WTC11 (cell line): ENCODE data around the gene FBXL7. TPM values are rescaled to one million over a fixed set of nuclear protein-coding genes. Genes with fewer than 3 reads are reported as not detected.

Experiments used
- ATAC-seq: fragments of 200-7000 bp; cut with Tn5 transposase; 2 replicates; pipeline ENCODE4 v1.10.0; 2021; ENCODE audit warnings: mild to moderate bottlenecking, moderate library complexity
- CTCF ChIA-PET: fragments of 300-600 bp; sonication (Branson Sonifier 250); formaldehyde crosslinking; loops from one replicate; lab custom pipeline; 2021; ENCODE audit warnings: antibody characterized with exemption; lab: Charles Lee
- POLR2A ChIA-PET: fragments of 350-600 bp; sonication (Branson Sonifier 250); formaldehyde crosslinking; loops from one replicate; lab custom pipeline; 2021; ENCODE audit warnings: antibody characterized with exemption; lab: Charles Lee
- DNase-seq: peaks from one replicate; pipeline ENCODE4 v3.0.0; 2021; ENCODE audit warnings: low spot score
- H3K27ac Mint-ChIP-seq: 2 replicates; pipeline ENCODE4 v1.8.0; 2021; ENCODE audit warnings: mixed read lengths
- H3K27me3 Mint-ChIP-seq: 2 replicates; pipeline ENCODE4 v1.8.0; 2021; ENCODE audit warnings: low read depth, mild to moderate bottlenecking, moderate library complexity, mixed read lengths
- H3K36me3 Mint-ChIP-seq: 2 replicates; pipeline ENCODE4 v1.8.0; 2021; ENCODE audit warnings: mixed read lengths
- H3K4me1 Mint-ChIP-seq: 2 replicates; pipeline ENCODE4 v1.8.0; 2022; ENCODE audit warnings: mixed read lengths
- H3K4me3 Mint-ChIP-seq: 2 replicates; pipeline ENCODE4 v1.8.0; 2021; ENCODE audit warnings: mild to moderate bottlenecking, moderate library complexity, mixed read lengths
- H3K9me3 Mint-ChIP-seq: 2 replicates; pipeline ENCODE4 v1.8.0; 2021; ENCODE audit warnings: mixed read lengths
- ATF1 ChIP-seq: sonication (generic); formaldehyde crosslinking; IDR thresholded peaks from 2 replicates; pipeline ENCODE4 v1.8.1; 2023; ENCODE audit warnings: mild to moderate bottlenecking, moderate library complexity, missing genetic modification reagents
- ATF2 ChIP-seq: sonication (generic); formaldehyde crosslinking; IDR thresholded peaks from 2 replicates; pipeline ENCODE4 v1.8.1; 2022; ENCODE audit warnings: low read depth, missing genetic modification reagents, borderline replicate concordance
- ATF3 ChIP-seq: sonication (generic); formaldehyde crosslinking; conservative IDR thresholded peaks from 2 replicates; pipeline ENCODE4 v1.8.1; 2022; ENCODE audit warnings: mild to moderate bottlenecking, missing genetic modification reagents
- ATF6 ChIP-seq: sonication (generic); formaldehyde crosslinking; IDR thresholded peaks from 2 replicates; pipeline ENCODE4 v1.8.1; 2023; ENCODE audit warnings: mild to moderate bottlenecking, missing genetic modification reagents
- CREM ChIP-seq: sonication (generic); formaldehyde crosslinking; IDR thresholded peaks from 2 replicates; pipeline ENCODE4 v1.8.1; 2022; ENCODE audit warnings: mild to moderate bottlenecking, missing genetic modification reagents, moderate library complexity
- CTCF ChIP-seq: fragments of 200-600 bp; IDR thresholded peaks from 2 replicates; pipeline ENCODE4 v1.8.0; 2022; ENCODE audit warnings: antibody characterized with exemption
- ELF4 ChIP-seq: sonication (generic); formaldehyde crosslinking; IDR thresholded peaks from 2 replicates; pipeline ENCODE4 v1.8.1; 2022; ENCODE audit warnings: low read depth, mild to moderate bottlenecking, moderate library complexity, missing genetic modification reagents
- FOXK1 ChIP-seq: sonication (generic); formaldehyde crosslinking; IDR thresholded peaks from 2 replicates; pipeline ENCODE4 v1.8.0; 2022; ENCODE audit warnings: mild to moderate bottlenecking, moderate library complexity, missing genetic modification reagents
- FOXP1 ChIP-seq: sonication (generic); formaldehyde crosslinking; IDR thresholded peaks from 2 replicates; pipeline ENCODE4 v1.8.0; 2022; ENCODE audit warnings: missing genetic modification reagents, mild to moderate bottlenecking, moderate library complexity, borderline replicate concordance
- GABPB1 ChIP-seq: sonication (generic); formaldehyde crosslinking; IDR thresholded peaks from 2 replicates; pipeline ENCODE4 v1.8.1; 2023; ENCODE audit warnings: mild to moderate bottlenecking, missing genetic modification reagents
- HMGA2 ChIP-seq: fragments of 250-450 bp; sonication (Bioruptor Pico); IDR thresholded peaks from 2 replicates; pipeline ENCODE4 v1.4.0; 2021; ENCODE audit warnings: mild to moderate bottlenecking, moderate library complexity
- JAZF1 ChIP-seq: fragments of 250-450 bp; sonication (Bioruptor Pico); IDR thresholded peaks from 2 replicates; pipeline ENCODE4 v1.9.0; 2021; ENCODE audit warnings: moderate library complexity, mild to moderate bottlenecking, inconsistent platforms
- MXD4 ChIP-seq: fragments of 250-450 bp; sonication (Bioruptor Pico); IDR thresholded peaks from 2 replicates; pipeline ENCODE4 v1.8.0; 2021; ENCODE audit warnings: mild to moderate bottlenecking, moderate library complexity, borderline replicate concordance
- NFE2L1 ChIP-seq: sonication (generic); formaldehyde crosslinking; IDR thresholded peaks from 2 replicates; pipeline ENCODE4 v1.8.1; 2023; ENCODE audit warnings: missing genetic modification reagents
- NFYB ChIP-seq: sonication (generic); formaldehyde crosslinking; conservative IDR thresholded peaks from 2 replicates; pipeline ENCODE4 v1.8.0; 2022; ENCODE audit warnings: low read depth, missing genetic modification reagents
- NR1H2 ChIP-seq: sonication (generic); formaldehyde crosslinking; IDR thresholded peaks from 2 replicates; pipeline ENCODE4 v1.9.0; 2021; ENCODE audit warnings: mild to moderate bottlenecking, moderate library complexity, missing genetic modification reagents
- NR3C1 ChIP-seq: sonication (generic); formaldehyde crosslinking; conservative IDR thresholded peaks from 2 replicates; pipeline ENCODE4 v1.8.1; 2023; ENCODE audit warnings: low read depth, mild to moderate bottlenecking, missing genetic modification reagents
- PREB ChIP-seq: sonication (generic); formaldehyde crosslinking; IDR thresholded peaks from 2 replicates; pipeline ENCODE4 v1.8.1; 2022; ENCODE audit warnings: mild to moderate bottlenecking, missing genetic modification reagents, moderate library complexity, borderline replicate concordance
- PRRX2 ChIP-seq: fragments of 250-450 bp; sonication (Bioruptor Pico); IDR thresholded peaks from 2 replicates; pipeline ENCODE4 v1.8.0; 2021; ENCODE audit warnings: mild to moderate bottlenecking
- RORB ChIP-seq: fragments of 250-450 bp; sonication (Bioruptor Pico); IDR thresholded peaks from 2 replicates; pipeline ENCODE4 v1.9.0; 2021; ENCODE audit warnings: mild to moderate bottlenecking
- SMAD4 ChIP-seq: sonication (generic); formaldehyde crosslinking; IDR thresholded peaks from 2 replicates; pipeline ENCODE4 v1.8.0; 2022; ENCODE audit warnings: mild to moderate bottlenecking, missing genetic modification reagents
- TEAD4 ChIP-seq: sonication (generic); formaldehyde crosslinking; IDR thresholded peaks from 2 replicates; pipeline ENCODE4 v1.8.0; 2022; ENCODE audit warnings: mild to moderate bottlenecking, missing genetic modification reagents
- ZNF138 ChIP-seq: sonication (generic); formaldehyde crosslinking; conservative IDR thresholded peaks from 2 replicates; pipeline ENCODE4 v1.8.1; 2022; ENCODE audit warnings: mild to moderate bottlenecking, moderate library complexity, missing genetic modification reagents
- ZNF263 ChIP-seq: sonication (generic); formaldehyde crosslinking; IDR thresholded peaks from 2 replicates; pipeline ENCODE4 v1.8.1; 2022; ENCODE audit warnings: low read depth, mild to moderate bottlenecking, moderate library complexity, missing genetic modification reagents
- ZNF416 ChIP-seq: fragments of 250-450 bp; sonication (Bioruptor Pico); IDR thresholded peaks from 2 replicates; pipeline ENCODE4 v1.9.0; 2021; ENCODE audit warnings: mild to moderate bottlenecking, inconsistent platforms
- ZNF425 ChIP-seq: fragments of 250-450 bp; sonication (Bioruptor Pico); conservative IDR thresholded peaks from 2 replicates; pipeline ENCODE4 v1.9.0; 2021; ENCODE audit warnings: mild to moderate bottlenecking
- total RNA-seq: library from RNA; stranded (reverse); gene quantifications from 3 replicates; pipeline ENCODE4 v1.2.3, GENCODE V29; 2021

The FBXL7 gene
- total RNA-seq, 1 experiment from 2014 or later, result 13.8 TPM

- no peak for TF ChIP-seq FOXK1 (CRISPR knock-in tag)
- TF ChIP-seq FOXP1 (CRISPR knock-in tag), result no peak
- no peak for TF ChIP-seq ZNF425
- no peak for TF ChIP-seq ATF6
- no peak for TF ChIP-seq NFE2L1 (CRISPR knock-in tag)
- TF ChIP-seq PREB, result no peak
- TF ChIP-seq ATF1 (CRISPR knock-in tag), result no peak
- TF ChIP-seq PRRX2 (CRISPR knock-in tag), result no peak
- TF ChIP-seq NR3C1, result no peak
- TF ChIP-seq ATF2, result no peak
- no peak for TF ChIP-seq ZNF416 (CRISPR knock-in tag)
- TF ChIP-seq CREM (CRISPR knock-in tag), result no peak
- TF ChIP-seq HMGA2 (CRISPR knock-in tag), result no peak
- TF ChIP-seq, all 79 proteins: peak for 0
Measured at GRCh38 chr5:15789642-15790041, 289.7 kb downstream of the FBXL7 start (continued).

- H3K27me3 Mint-ChIP-seq, result no peaks in the 10 kb centered on the region
- H3K4me3 Mint-ChIP-seq, result no peak overlapping the region
- peaks cover under 1% of the 10 kb centered on the region; the same call in 1 of the 2 replicates for H3K36me3 Mint-ChIP-seq
- peaks cover 22% of the 10 kb centered on the region for H3K4me1 Mint-ChIP-seq
- ATAC-seq, result no peak
- H3K9me3 Mint-ChIP-seq, result peaks cover 5% of the 10 kb centered on the region; the same call in 1 of the 2 replicates
- POLR2A ChIA-PET, result no interaction called here
- CTCF ChIA-PET, result no interaction called here
- DNase-seq, result no peak
- H3K27ac Mint-ChIP-seq, result no peak overlapping the region
- TF ChIP-seq FOXP1 (CRISPR knock-in tag), result no peak
- TF ChIP-seq ZNF138 (CRISPR knock-in tag), result no peak
- no peak for TF ChIP-seq TEAD4 (CRISPR knock-in tag)
- no peak for TF ChIP-seq HMGA2 (CRISPR knock-in tag)
- TF ChIP-seq ATF3, result no peak
- no peak for TF ChIP-seq GABPB1 (CRISPR knock-in tag)
- no peak for TF ChIP-seq MXD4
- TF ChIP-seq RORB (CRISPR knock-in tag), result no peak
- TF ChIP-seq CTCF, result no peak
- no peak for TF ChIP-seq ZNF263 (CRISPR knock-in tag)
- TF ChIP-seq ATF6, result no peak
- no peak for TF ChIP-seq NR1H2 (CRISPR knock-in tag)
- no peak for TF ChIP-seq ELF4 (CRISPR knock-in tag)
- TF ChIP-seq SMAD4 (CRISPR knock-in tag), result no peak
- no peak for TF ChIP-seq NFYB
- TF ChIP-seq FOXK1 (CRISPR knock-in tag), result no peak
- TF ChIP-seq JAZF1, result no peak
Measured at GRCh38 chr5:15790446-15791018, 290.6 kb downstream of the FBXL7 start.
